ENCODE data around the gene CCER1. TPM values are rescaled to one million over a fixed set of nuclear protein-coding genes. Genes with fewer than 3 reads are reported as not detected.

CCER1 gene
- total RNA-seq, 2 donors from 2014 or later = not detected

DNA sequence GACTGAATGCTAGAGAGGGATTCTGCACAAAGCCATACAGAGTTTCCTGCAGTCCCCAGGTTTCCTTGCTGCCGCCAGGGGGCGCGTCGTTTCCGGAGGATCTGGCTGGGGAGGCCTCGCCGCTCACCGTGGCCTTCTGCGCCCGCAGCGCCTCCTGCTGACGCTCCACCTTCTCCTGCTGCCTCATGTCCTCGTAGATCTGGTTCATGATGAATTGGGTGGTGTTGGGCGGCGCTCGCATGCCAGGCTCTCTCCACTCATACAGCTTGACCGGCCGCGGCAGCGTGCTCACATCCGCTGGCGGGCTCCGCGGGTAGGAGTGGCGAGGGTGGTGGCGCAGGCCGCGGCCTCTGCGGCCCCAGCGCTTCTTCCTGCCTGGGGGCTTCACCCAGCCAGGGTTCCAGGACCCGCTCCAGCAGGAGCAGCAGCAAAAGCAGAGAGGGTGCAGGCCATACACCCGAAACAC is 987 bp downstream of the CCER1 start:
- Histone ChIP-seq H3K36me3 (no peaks in the 10 kb centered on the region), H3K4me3 (no peak overlapping the region), H3K9me3 (no peaks in the 10 kb centered on the region), H3K27ac (no peak overlapping the region), H3K27me3 (no peaks in the 10 kb centered on the region), H3K4me1 (no peaks in the 10 kb centered on the region), H3K9ac (ENCODE audit: low read depth in 2 of 2, low read length in 2 of 2) (no peak overlapping the region)
- intact Hi-C loops (cut with DNase I) = no loop called here
- TF ChIP-seq, protein P1, sequence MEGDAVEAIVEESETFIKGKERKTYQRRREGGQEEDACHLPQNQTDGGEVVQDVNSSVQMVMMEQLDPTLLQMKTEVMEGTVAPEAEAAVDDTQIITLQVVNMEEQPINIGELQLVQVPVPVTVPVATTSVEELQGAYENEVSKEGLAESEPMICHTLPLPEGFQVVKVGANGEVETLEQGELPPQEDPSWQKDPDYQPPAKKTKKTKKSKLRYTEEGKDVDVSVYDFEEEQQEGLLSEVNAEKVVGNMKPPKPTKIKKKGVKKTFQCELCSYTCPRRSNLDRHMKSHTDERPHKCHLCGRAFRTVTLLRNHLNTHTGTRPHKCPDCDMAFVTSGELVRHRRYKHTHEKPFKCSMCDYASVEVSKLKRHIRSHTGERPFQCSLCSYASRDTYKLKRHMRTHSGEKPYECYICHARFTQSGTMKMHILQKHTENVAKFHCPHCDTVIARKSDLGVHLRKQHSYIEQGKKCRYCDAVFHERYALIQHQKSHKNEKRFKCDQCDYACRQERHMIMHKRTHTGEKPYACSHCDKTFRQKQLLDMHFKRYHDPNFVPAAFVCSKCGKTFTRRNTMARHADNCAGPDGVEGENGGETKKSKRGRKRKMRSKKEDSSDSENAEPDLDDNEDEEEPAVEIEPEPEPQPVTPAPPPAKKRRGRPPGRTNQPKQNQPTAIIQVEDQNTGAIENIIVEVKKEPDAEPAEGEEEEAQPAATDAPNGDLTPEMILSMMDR (IDR thresholded peaks at IDR 0.05) = no peak
- DNase-seq = no peak

DNA sequence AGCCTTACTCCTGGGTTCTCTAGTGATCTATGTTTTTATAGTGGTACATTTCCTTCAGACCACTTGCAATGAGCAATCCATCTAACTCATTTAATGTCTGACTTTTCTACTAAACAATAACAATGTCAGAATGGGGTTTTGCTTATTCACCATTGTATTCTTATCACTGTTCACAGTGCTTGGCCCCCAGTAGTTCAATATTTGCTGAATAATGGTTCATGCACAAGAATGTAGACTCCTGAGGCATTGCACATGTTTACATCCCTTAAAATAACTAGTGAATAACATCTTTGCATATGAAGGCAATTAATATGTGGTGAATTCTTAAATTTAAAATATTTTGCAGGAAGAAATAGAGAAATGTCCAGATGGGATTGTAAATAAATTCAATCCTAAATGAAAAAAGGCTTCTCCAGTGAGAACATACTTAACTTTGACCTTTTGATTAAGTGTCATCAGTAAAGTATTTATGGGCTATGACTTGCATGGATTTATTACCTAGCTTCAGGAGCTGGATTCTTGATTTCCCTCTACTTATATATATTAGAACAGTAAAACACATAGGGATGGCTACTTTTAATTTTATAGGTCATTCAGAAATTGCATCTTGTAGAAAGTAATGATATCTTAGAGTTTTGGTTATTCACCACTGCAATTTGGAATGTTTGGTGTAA is 3.4 kb downstream of the CCER1 start:
- Histone ChIP-seq H3K27me3 (no peaks in the 10 kb centered on the region), H3K9ac (ENCODE audit: low read depth in 2 of 2, low read length in 2 of 2) (no peak overlapping the region), H3K4me1 (no peaks in the 10 kb centered on the region), H3K4me3 (no peak overlapping the region), H3K9me3 (no peaks in the 10 kb centered on the region), H3K27ac (no peak overlapping the region), H3K36me3 (no peaks in the 10 kb centered on the region)
- TF ChIP-seq, protein P1 (IDR thresholded peaks at IDR 0.05) = no peak
- DNase-seq = no peak
- intact Hi-C loops (cut with DNase I) = no loop called here

DNA sequence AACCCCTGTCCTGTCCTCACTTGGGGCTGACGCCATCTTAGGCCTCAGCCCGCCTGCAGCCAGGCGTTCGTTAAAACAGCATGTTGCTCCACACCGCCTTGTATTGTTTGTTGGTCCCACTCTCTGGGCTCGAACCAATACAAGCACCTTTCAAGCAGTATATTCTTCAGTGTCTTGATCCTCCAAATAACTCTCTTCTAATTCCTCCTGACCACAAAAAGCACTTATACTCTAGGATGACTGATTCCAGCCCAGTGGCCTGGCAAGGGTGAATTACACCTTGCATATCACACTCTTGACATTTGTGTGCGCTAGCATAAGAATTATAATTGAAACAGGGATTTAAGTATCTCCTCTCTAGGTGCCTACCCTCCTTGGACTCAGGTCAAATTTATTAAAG is 7.1 kb downstream of the CCER1 start:
- intact Hi-C loops (cut with DNase I) = no loop called here
- H3K4me3 ChIP-seq = no peak overlapping the region
- no peak for DNase-seq
- H3K27ac ChIP-seq = no peak overlapping the region
- H3K36me3 ChIP-seq = no peaks in the 10 kb centered on the region
- H3K27me3 ChIP-seq = no peaks in the 10 kb centered on the region
- H3K4me1 ChIP-seq = no peaks in the 10 kb centered on the region
- TF ChIP-seq, protein P1 (IDR thresholded peaks at IDR 0.05) = no peak
- H3K9ac ChIP-seq (ENCODE audit: low read depth in 2 of 2, low read length in 2 of 2) = no peak overlapping the region
- no peaks in the 10 kb centered on the region for H3K9me3 ChIP-seq

DNA sequence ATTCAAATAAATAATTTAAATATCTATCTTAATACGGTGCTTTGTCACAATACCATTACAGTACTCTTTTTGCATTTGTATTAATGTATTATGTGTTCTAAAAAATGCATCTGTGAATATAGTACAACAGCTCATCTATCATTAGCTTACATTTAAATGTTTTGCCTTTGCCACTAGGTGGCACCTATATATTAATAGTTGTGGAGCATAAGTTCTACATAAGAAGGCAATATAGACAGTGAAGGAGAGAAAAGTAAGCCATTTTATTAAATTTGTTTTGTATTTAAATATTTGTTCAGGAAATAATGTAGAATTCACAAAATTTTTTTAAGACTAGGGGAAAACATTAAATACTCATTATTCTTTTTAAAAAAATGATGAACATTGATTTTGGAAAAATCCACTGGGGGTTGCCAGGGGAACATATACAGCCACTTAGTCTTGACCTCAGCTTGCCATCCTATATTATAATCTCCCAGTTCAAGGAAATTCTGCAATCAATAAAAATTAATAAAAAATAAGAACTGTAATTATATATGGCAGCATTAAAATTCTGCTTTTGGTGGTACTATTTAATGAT is 9.8 kb downstream of the CCER1 start:
- DNase-seq = no peak
- H3K9ac ChIP-seq (ENCODE audit: low read depth in 2 of 2, low read length in 2 of 2) = no peak overlapping the region
- no peak overlapping the region for H3K4me3 ChIP-seq
- H3K27ac ChIP-seq = no peak overlapping the region
- no peaks in the 10 kb centered on the region for H3K36me3 ChIP-seq
- TF ChIP-seq, protein P1 (IDR thresholded peaks at IDR 0.05) = no peak
- no peaks in the 10 kb centered on the region for H3K9me3 ChIP-seq
- H3K4me1 ChIP-seq = no peaks in the 10 kb centered on the region
- H3K27me3 ChIP-seq = no peaks in the 10 kb centered on the region
- intact Hi-C loops (cut with DNase I) = no loop called here

DNA sequence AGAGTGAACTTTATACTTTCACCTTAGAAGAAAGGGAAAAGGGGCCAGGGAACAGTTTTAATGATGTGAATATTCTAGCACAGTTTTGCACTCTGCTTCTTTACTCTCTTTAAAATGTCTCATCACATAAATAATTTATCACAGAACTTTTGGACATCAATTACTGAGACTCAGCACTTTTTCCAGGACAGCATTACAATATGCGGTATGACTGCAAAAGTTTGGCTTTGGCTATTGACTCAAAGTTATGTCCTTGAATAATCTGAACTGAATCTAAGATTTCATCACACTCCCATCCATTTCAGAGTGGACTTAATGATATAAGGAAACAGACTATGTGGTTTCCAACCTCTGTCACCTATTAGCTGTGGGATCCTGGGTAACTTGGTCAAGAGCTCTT is 11.7 kb downstream of the CCER1 start:
- H3K27me3 ChIP-seq = no peaks in the 10 kb centered on the region
- no peaks in the 10 kb centered on the region for H3K4me1 ChIP-seq
- H3K9me3 ChIP-seq = no peaks in the 10 kb centered on the region
- H3K9ac ChIP-seq (ENCODE audit: low read depth in 2 of 2, low read length in 2 of 2) = no peak overlapping the region
- TF ChIP-seq, protein P1 (IDR thresholded peaks at IDR 0.05) = no peak
- no peak for DNase-seq
- H3K4me3 ChIP-seq = no peak overlapping the region
- no peaks in the 10 kb centered on the region for H3K36me3 ChIP-seq
- no peak overlapping the region for H3K27ac ChIP-seq
- intact Hi-C loops (cut with DNase I) = no loop called here

All from colonic mucosa (tissue), 4 donors.